MG63 (cell line): ENCODE results near the gene ADGB. TPM values are rescaled to one million over a fixed set of nuclear protein-coding genes. Genes with fewer than 3 reads are reported as not detected.
"Not testable (repeated sequence)": the region's sequence is repeated elsewhere in the genome, so short reads cannot be mapped to it uniquely, and the experiment has no call there.

Experiments used
- DNase-seq: peaks from one replicate; pipeline ENCODE4 v3.0.0-alpha.2; 2020
- H3K27me3 ChIP-seq: fragments of 250-450 bp; sonication (Bioruptor Pico); 2 replicates; pipeline ENCODE4 v1.5.1; 2020; ENCODE audit warnings: mild to moderate bottlenecking, moderate library complexity
- H3K36me3 ChIP-seq: fragments of 250-450 bp; sonication (Bioruptor Pico); 2 replicates; pipeline ENCODE4 v1.5.1; 2020; ENCODE audit warnings: mild to moderate bottlenecking, moderate library complexity
- H3K4me3 ChIP-seq: fragments of 250-450 bp; sonication (Bioruptor Pico); 2 replicates; pipeline ENCODE4 v1.5.1; 2020; ENCODE audit warnings: mild to moderate bottlenecking, moderate library complexity
- H3K9me3 ChIP-seq: fragments of 250-450 bp; sonication (Bioruptor Pico); 2 replicates; pipeline ENCODE4 v1.5.1; 2020; ENCODE audit warnings: mild to moderate bottlenecking, moderate library complexity
- total RNA-seq: library from RNA; depleted of rRNA; stranded (reverse); fragments of >200 nt; shearing (Covaris generic); gene quantifications from 2 replicates; pipeline ENCODE4 v1.2.3, GENCODE V29; 2014; ENCODE audit warnings: low replicate concordance

Gene ADGB
- total RNA-seq, 1 experiment from 2014 or later = not detected

DNA sequence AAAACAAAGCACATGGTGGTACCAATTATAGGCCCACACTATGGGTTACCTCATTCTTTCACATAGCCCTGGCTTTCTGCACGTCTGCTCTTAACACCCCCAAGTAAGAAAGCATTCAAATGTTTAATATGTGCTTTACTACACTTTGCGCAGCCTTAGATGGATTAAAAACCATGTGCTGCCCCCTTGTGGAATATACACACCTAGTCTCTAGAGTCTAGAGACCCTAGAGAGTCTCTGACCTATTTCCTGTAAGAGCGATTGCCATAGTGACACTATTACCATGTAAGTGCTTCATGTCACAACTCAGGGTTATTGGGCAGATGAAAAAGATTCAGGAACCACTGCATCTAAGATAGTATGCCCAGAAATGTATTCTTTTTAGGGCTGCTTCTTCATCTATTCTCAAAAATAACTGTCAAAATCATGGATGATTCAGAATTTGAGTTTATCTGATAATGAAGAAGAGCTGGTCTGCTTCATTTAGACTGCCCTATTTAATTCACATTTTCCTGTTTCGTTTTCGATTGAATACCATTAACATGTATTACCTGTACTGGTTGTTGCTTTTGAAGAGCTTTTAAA lies 186.3 kb downstream of the ADGB start:
- Histone ChIP-seq H3K9me3 (no peaks in the 10 kb centered on the region), H3K36me3 (no peaks in the 10 kb centered on the region), H3K27me3 (no peaks in the 10 kb centered on the region), H3K4me3 (no peak overlapping the region)
- no peak for DNase-seq

DNA sequence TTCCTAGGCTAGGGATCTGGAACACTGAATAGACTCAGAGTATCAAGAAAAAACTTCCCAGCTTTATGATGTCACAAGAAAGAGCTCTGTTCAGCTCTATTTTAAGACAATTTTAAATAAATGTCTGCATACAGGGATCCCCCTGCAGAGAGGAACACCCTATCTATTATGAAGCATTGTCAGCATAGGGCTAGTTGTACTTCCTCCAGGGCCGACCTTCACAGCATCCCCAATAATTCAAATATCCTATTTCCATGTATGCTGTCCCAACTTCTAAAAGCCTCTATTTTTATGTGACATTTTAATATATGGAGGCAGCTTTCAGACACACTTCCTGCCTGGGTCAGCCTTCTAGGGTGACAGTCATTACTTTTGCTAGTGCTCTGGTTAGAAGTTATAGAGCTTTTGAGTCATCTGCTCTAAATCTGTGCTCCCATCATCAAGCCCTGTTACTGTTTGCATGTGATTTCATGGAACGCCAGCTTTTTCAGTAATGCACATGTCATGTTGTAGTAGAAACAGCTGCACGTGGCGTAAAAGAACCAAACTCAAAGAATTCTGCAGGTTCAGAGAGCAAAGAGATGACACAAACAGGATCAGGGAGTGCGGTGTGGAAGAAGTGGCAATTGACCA lies 189.2 kb downstream of the ADGB start:
- H3K36me3 ChIP-seq = no peaks in the 10 kb centered on the region
- no peaks in the 10 kb centered on the region for H3K27me3 ChIP-seq
- H3K9me3 ChIP-seq = no peaks in the 10 kb centered on the region; the same call in 1 of the 2 replicates
- H3K4me3 ChIP-seq = no peak overlapping the region
- no peak for DNase-seq

- no peaks in the 10 kb centered on the region for H3K36me3 ChIP-seq
- no peak for DNase-seq
- no peak overlapping the region for H3K4me3 ChIP-seq
- H3K9me3 ChIP-seq = no peaks in the 10 kb centered on the region; the same call in 1 of the 2 replicates
- H3K27me3 ChIP-seq = no peaks in the 10 kb centered on the region
Observed at GRCh38 chr6:146790561-146791091, 191.9 kb downstream of the ADGB start.

- no peaks in the 10 kb centered on the region for H3K36me3 ChIP-seq
- no peak for DNase-seq
- H3K9me3 ChIP-seq = no peaks in the 10 kb centered on the region; the same call in 1 of the 2 replicates
- no peaks in the 10 kb centered on the region for H3K27me3 ChIP-seq
- H3K4me3 ChIP-seq = no peak overlapping the region
Observed at GRCh38 chr6:146791930-146792329, 193.2 kb downstream of the ADGB start.

- not testable (repeated sequence) for H3K27me3 ChIP-seq, H3K9me3 ChIP-seq, H3K36me3 ChIP-seq, DNase-seq, H3K4me3 ChIP-seq
Observed at GRCh38 chr6:146793218-146793617, 194.4 kb downstream of the ADGB start.

DNA sequence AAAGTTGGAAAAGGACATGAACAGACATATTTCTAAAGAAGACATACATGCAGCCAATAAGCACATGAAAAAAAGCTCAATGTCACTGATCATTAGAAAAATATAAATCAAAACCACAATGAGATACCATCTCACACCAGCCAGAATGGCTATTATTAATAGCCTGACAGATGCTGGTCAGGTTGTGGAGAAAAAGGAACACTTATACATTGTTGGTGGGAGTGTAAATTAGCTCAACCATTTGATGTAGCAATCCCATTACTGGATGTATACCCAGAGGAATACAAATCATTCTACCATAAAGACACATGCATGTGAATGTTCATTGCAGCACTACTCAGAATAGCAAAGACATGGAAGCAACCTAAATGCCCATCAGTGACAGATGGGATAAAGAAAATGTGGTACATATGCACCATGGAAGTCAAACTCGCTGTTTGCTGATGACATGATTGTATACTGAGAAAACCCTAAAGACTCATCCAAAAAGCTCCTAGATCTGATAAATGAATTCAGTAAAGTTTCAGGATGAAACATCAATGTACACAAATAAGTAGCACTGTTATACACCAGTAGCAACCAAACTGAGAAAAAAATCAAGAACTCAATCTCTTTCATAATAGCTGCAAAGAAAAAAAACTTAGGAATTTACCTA lies 196.8 kb downstream of the ADGB start:
- no peak for DNase-seq
- Histone ChIP-seq H3K4me3 (no peak overlapping the region), H3K27me3 (no peaks in the 10 kb centered on the region), H3K36me3 (no peaks in the 10 kb centered on the region), H3K9me3 (no peaks in the 10 kb centered on the region; the same call in 1 of the 2 replicates)

- H3K27me3 ChIP-seq, DNase-seq, H3K9me3 ChIP-seq, H3K36me3 ChIP-seq: not testable (repeated sequence)
- H3K4me3 ChIP-seq = peak overlapping the region; percentile 11
Observed at GRCh38 chr6:146803167-146803566, 204.4 kb downstream of the ADGB start.

DNA sequence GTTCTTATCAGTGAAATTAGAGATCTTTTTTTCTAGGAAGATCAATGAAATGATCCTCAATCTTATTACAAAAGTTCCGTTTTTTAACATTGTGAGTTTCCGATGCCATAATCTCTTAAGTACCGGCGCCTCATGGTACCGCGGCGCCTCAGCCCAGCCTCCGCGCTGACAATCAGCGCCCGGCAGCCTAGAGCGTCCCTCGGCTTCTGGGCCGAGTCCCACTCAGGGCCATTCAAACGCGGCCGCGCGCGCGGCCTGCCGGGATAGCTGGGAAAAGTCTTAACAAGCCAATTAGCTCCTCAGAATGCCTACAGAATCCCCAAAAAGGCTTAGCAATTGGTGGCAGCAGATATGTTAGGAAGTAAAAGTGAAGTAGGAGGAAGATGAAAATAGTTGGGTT lies 204.8 kb downstream of the ADGB start:
- H3K36me3 ChIP-seq = no peaks in the 10 kb centered on the region
- DNase-seq = peak; percentile 59
- peak overlapping the region; percentile 11 for H3K4me3 ChIP-seq
- H3K27me3 ChIP-seq = no peaks in the 10 kb centered on the region
- H3K9me3 ChIP-seq = no peaks in the 10 kb centered on the region

GRCh38 chr6:146805546-146806325 lies 207.0 kb downstream of the ADGB start:
- Histone ChIP-seq H3K4me3 (no peak overlapping the region), H3K36me3 (no peaks in the 10 kb centered on the region), H3K9me3 (no peaks in the 10 kb centered on the region), H3K27me3 (no peaks in the 10 kb centered on the region)
- no peak for DNase-seq

- not testable (repeated sequence) for H3K9me3 ChIP-seq
Observed at GRCh38 chr6:146809014-146809413, 210.2 kb downstream of the ADGB start.

DNA sequence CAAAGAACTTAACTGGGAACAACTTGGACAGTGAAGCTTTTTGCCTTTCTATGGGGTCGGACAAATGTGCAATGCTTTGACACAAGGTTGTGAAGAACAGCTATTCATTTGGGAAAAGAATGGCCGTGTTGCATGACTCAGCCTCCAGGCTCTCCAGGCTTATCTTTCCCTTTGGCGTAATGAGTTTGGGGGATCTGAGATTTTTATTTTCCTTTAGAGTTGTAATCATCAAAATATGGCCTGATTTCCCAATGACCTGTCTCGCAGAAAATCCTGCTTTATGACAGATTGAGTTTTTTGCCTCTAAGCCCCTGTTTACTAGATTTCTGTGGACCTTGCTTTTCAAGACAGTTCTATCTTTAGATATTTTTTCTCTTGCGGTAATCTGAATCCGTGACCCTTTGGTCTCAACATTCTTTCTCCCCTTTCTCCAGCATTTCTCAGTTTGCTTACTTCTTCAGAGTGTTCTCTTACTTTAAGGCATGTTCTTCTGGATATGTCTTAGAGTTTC lies 214.1 kb downstream of the ADGB start:
- H3K27me3 ChIP-seq, H3K4me3 ChIP-seq, DNase-seq, H3K9me3 ChIP-seq, H3K36me3 ChIP-seq: not testable (repeated sequence)

More at GRCh38 chr6:146809014-146809413, 210.2 kb downstream of the ADGB start:
- DNase-seq, H3K4me3 ChIP-seq, H3K36me3 ChIP-seq, H3K27me3 ChIP-seq: not testable (repeated sequence)

DNA sequence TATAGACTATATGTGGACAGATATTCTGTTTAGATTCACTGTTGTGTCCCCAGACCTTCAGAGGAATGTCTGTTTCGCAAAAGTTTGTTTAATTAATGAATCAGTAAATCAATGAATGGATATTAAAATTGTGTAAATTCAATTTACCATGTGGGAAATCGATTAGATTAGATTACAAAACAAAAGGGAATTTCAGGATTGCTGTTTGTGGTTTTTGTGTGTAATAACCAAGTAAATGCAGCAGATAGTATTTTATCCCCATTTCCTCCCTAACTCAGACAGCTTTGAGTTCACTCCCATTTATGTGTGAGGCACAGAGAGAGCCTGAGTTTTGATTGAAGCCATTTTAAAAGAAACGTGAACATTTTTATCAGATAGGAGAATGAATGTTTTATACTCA lies 214.8 kb downstream of the ADGB start:
- Histone ChIP-seq H3K36me3 (no peaks in the 10 kb centered on the region), H3K27me3 (no peaks in the 10 kb centered on the region; the same call in 1 of the 2 replicates), H3K4me3 (no peak overlapping the region), H3K9me3 (no peaks in the 10 kb centered on the region)
- DNase-seq = no peak

GRCh38 chr6:146814148-146814750 lies 215.5 kb downstream of the ADGB start:
- H3K27me3 ChIP-seq = no peaks in the 10 kb centered on the region; the same call in 1 of the 2 replicates
- H3K36me3 ChIP-seq = no peaks in the 10 kb centered on the region
- H3K4me3 ChIP-seq = no peak overlapping the region
- no peaks in the 10 kb centered on the region for H3K9me3 ChIP-seq
- no peak for DNase-seq

DNA sequence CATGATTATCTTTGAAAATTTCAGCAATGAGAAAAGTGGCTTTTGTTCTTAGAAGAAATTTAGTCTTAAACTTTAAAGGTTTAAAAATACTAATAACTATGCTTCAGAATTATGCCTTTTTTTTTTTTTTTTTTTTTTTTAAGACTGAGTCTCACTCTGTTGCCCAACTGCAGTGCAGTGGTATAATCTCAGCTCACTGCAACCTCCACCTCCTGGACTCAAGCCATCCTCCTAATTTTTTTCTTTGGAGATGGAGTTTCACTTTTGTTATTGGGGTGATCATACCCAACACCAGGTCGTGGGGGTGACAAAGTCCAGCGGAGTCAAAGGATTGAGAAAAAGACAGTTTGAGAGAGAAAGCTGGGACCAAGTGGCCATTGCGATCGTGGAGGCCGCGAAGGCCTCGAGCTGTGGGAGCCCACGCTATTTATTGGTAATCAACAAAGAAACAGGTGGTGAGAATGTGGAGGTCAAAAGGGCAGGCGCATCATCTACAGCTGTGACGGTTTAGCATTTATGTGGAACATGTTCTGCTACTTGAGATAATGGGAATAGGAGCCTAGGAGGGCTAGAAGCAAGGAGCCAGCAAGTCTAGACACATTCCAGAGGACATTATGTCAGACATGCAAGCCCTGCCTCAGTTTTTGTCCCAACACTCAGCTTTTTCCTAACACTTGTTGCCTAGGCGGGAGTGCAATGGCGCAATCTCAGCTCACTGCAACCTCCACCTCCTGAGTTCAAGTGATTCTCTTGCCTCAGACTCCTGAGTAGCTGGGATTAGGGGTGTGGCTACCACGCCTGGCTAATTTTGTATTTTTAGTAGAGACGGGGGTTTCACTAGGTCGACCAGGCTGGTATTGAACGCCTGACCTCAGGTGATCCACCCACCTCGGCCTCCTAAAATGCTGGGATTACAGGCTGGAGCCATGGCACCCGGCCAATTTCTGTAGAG lies 217.0 kb downstream of the ADGB start:
- H3K4me3 ChIP-seq, H3K9me3 ChIP-seq, H3K36me3 ChIP-seq, DNase-seq, H3K27me3 ChIP-seq: not testable (repeated sequence)

DNA sequence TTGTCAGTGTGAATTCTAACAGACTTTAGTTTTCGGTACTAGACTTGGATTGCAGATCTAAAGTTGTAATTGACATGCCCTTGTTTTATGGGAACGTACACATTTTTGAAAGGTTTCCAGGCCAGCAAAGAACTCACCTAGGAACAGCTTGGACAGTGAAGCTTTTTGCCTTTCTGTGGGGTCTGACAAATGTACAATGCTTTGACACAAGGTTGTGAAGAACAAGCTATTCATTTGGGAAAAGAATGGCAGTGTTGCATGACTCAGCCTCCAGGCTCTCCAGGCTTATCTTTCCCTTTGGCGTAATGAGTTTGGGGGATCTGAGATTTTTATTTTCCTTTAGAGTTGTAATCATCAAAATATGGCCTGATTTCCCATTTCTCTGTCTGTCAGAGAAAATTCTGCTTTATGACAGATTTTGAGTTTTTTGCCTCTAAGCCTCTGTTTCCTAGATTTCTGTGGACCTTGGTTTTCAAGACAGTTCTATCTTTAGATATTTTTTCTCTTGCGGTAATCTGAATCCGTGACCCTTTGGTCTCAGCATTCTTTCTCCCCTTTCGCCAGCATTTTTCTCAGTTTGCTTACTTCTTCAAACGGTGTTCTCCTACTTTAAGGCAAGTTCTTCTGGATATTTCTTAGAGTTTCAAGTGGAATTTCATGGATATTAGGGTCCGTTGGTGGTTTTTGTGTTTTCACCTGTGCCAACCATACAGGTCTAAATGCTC lies 221.0 kb downstream of the ADGB start:
- DNase-seq = no peak
- Histone ChIP-seq H3K4me3 (no peak overlapping the region), H3K36me3 (no peaks in the 10 kb centered on the region), H3K27me3 (no peaks in the 10 kb centered on the region), H3K9me3 (no peaks in the 10 kb centered on the region)
